RWPE1 (cell line): ENCODE measurements around the gene UBE2R2.
"Not testable (repeated sequence)": the region's sequence is repeated elsewhere in the genome, so short reads cannot be mapped to it uniquely, and the experiment has no call there.

Experiments
- CTCF ChIA-PET: fragments of 350-600 bp; sonication (Branson Sonifier 250); formaldehyde crosslinking; extraction: SDS; loops from one replicate; lab custom pipeline; 2021; lab: Yijun Ruan, JAX
- POLR2A ChIA-PET: fragments of 400-600 bp; formaldehyde crosslinking; extraction: SDS; loops from one replicate; lab custom pipeline; 2020; ENCODE audit warnings: antibody characterized with exemption; ENCODE audit not compliant: low non-redundant PET; lab: Yijun Ruan, JAX
- DNase-seq: peaks from one replicate; pipeline ENCODE4 v3.0.0; 2012; ENCODE audit warnings: low spot score
- H3K27ac ChIP-seq: fragments of 450-650 bp; 2 replicates; pipeline ENCODE4 v1.5.1; 2017
- CTCF ChIP-seq: fragments of 450-650 bp; conservative IDR thresholded peaks from 2 replicates; pipeline ENCODE4 v1.5.1; 2017; ENCODE audit warnings: low read depth, mild to moderate bottlenecking

UBE2R2 gene

DNA sequence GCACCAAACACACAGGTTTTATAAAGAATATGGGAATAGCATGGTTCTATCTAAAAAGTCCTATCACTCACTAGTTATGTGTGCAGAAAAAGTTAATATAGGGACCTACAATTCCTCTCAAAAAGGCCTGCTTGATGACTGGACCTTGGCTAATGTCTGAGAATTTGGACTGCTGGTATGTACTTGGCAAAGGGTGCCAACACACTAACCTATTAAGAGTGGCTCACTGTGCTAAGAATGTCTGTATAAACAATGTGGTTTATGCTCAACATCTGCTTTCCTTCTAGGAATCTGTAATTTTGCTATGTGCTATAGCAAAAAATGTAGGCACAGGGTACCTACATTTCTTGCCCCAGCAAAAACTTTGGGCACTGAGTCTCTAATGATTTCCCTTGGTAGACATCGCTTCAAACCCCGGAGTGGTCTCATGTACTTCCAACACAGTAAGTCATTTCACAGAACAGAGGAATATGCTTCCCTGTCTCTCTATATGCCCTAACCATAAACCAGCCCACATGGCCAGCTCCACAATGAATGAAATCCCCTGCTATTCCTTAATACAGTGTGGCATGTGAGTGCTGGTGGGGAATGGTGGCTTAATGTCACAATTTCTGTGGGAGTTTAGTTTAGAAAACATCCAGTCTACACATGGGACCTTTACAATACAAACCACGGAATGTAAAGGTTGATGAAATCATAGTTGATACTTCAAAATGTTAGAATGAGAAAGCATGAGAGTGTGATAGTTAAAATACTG lies 130.0 kb downstream of the UBE2R2 start:
- TF ChIP-seq CTCF: no peak
- DNase-seq: peak; percentile 84
- peak overlapping the region; percentile 79 for H3K27ac ChIP-seq
- ChIA-PET POLR2A (no interaction called here), CTCF (no interaction called here)

GRCh38 chr9:33950371-33950770 lies 133.4 kb downstream of the UBE2R2 start:
- ChIA-PET CTCF (no interaction called here), POLR2A (no interaction called here)
- no peak overlapping the region for H3K27ac ChIP-seq
- DNase-seq: no peak
- no peak for TF ChIP-seq CTCF

GRCh38 chr9:33952066-33952465 lies 135.1 kb downstream of the UBE2R2 start:
- no peak for DNase-seq
- POLR2A ChIA-PET: no interaction called here
- CTCF ChIA-PET: interaction anchor here (0.6 to 1.1 kb wide), 3 partner anchors 11 to 425 kb away, joined by 3 read pairs; no protein-coding TSS in a partner anchor
- TF ChIP-seq CTCF: no peak
- no peak overlapping the region for H3K27ac ChIP-seq

- POLR2A ChIA-PET: interaction anchor here (0.6 kb wide), 1 partner anchor 8 kb away, joined by 4 read pairs; no protein-coding TSS in a partner anchor
- DNase-seq: no peak
- CTCF ChIA-PET: interaction anchor here (0.6 kb wide), 1 partner anchor 178 kb away, joined by 3 read pairs; no protein-coding TSS in a partner anchor
- no peak overlapping the region for H3K27ac ChIP-seq
- TF ChIP-seq CTCF: no peak
Measured at GRCh38 chr9:33956544-33956943, 139.6 kb downstream of the UBE2R2 start.

- H3K27ac ChIP-seq: no peak overlapping the region
Measured at GRCh38 chr9:33959725-33960124, 142.8 kb downstream of the UBE2R2 start.

DNA sequence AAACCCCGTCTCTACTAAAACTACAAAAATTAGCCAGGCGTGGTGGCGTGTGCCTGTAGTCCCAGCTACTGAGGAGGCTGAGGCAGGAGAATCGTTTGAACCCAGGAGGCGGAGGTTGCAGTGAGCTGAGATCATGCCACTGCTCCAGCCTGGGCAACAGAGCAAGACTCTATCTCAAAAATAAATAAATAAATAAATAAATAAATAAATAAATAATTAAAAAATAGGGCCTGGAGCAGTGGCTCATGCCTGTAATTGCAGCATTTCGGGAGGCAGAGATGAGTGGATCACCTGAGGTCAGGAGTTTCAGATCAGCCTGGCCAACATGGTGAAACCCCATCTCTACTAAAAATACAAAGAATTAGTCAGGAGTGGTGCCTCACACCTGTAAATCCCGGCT lies 145.5 kb downstream of the UBE2R2 start:
- not testable (repeated sequence) for DNase-seq

More at GRCh38 chr9:33959725-33960124, 142.8 kb downstream of the UBE2R2 start:
- CTCF ChIA-PET: interaction anchor here (0.6 kb wide), 1 partner anchor 146 kb away, joined by 3 read pairs; no protein-coding TSS in a partner anchor
- POLR2A ChIA-PET: no interaction called here
- no peak for DNase-seq
- no peak for TF ChIP-seq CTCF

More for the DNA sequence above, 145.5 kb downstream of the UBE2R2 start:
- POLR2A ChIA-PET: interaction anchor here (0.6 kb wide), 1 partner anchor 127 kb away, joined by 5 read pairs; no protein-coding TSS in a partner anchor
- CTCF ChIA-PET, H3K27ac ChIP-seq: not testable (repeated sequence)
